GM21576 (cell line): Measurements from ENCODE around the gene IFITM1.
"Not testable (repeated sequence)": the region's sequence is repeated elsewhere in the genome, so short reads cannot be mapped to it uniquely, and the experiment has no call there.

Experiments
- ATAC-seq: cut with Tn5 transposase; IDR thresholded peaks from one replicate; pipeline ENCODE4 v1.9.1; 2021; ENCODE audit warnings: mild to moderate bottlenecking, moderate library complexity; ENCODE audit not compliant: unreplicated experiment

Gene IFITM1

GRCh38 chr11:340539-341512 lies 27.0 kb downstream of the IFITM1 start:
- ATAC-seq, result no peak

DNA sequence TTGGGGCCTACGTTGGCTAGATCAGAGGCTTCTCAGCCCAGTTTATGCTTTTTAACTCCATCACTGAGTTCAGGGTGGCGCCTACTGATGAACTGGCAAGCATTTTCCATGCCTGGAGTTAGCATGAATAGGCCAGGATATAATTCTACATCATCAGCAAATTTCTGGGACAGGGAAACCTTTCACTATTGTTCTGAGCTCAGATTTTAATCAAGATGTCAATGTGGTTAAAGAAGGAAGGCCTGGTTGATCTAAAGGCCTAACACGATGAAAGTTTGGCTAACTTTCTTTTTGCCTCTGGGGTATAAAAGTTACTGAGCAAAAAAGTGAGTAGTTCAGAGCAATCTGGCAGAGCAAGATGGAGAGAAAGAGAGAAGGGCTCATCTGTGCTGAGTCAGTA lies 28.5 kb downstream of the IFITM1 start:
- no peak for ATAC-seq

DNA sequence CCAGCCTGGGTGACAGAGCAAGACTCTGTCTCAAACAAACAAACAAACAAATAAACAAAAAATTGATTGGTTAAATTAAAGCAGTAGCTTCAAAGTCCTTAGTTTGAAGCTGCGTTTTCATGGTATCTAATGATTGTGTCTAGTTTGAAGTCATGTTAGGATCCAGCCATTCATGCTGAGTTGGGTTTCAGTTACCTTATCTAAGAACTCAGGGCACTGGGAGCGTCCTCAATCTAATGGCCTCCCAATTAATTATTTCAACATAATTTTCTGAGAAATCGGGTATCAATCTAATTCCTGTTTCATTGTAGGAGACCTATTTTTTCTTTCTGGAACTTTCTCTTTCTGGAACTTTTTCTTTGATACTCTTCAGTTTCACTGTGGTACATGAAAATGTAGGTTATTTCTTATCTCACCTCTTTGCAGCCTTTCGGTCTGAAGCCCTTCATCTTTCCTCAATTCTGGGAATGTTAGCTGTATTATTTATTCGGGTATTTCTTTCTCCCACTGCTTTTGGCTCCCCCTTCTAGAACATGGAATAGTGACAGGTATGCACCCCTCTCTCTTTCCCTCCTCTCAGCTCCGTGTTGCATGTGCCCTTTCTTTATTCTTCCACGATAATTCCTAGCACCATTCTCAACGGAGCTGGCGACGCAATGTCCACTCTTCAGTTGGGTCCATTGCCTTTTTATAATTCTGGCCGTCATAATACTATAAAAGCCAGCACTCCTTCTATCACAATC lies 31.2 kb downstream of the IFITM1 start:
- no peak for ATAC-seq

DNA sequence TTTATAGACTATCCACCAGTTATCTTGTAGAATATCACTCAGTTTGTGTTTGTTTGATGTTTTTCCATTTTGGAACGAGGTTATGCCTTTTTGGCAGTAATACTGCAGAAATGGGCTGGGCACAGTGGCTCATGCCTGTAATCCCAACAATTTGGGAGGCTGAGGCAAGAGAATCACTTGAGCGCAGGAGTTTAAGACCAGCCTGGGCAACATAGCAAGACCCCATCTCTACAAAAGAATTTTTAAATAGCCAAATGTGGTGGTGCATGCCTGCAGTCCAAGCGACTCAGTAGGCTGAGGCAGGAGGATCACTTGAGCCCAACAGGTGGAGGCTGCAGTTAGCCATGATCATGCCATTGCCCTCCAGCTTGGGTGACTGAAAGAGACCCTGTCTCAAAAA lies 32.7 kb downstream of the IFITM1 start:
- ATAC-seq, result no peak

DNA sequence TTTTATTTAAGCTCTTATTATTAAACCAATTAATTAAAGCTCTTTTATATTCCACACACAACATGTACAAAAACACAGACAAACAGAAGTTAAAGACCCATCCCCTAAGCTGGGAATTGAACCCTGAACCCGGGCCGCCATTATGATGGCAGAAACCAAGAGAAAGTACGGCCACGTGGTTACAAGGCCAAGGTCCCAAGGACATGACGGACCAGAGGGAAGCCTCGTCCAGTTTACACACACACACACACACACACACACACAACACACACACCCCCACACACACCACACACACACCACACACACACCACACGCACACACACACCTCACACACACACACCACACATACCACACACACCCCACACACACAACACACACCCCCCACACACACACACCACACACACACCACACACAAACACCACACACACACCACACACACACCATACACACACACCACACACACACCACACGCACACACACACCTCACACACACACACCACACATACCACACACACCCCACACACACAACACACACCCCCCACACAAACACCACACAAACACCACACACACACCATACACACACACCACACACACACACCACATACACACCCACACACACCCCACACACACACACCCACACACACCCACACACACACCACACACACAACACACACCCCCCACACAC lies 35.6 kb downstream of the IFITM1 start:
- not testable (repeated sequence) for ATAC-seq

GRCh38 chr11:350033-350722 lies 36.3 kb downstream of the IFITM1 start:
- ATAC-seq, result not testable (repeated sequence)

GRCh38 chr11:350723-351255 lies 36.9 kb downstream of the IFITM1 start:
- ATAC-seq, result no peak

DNA sequence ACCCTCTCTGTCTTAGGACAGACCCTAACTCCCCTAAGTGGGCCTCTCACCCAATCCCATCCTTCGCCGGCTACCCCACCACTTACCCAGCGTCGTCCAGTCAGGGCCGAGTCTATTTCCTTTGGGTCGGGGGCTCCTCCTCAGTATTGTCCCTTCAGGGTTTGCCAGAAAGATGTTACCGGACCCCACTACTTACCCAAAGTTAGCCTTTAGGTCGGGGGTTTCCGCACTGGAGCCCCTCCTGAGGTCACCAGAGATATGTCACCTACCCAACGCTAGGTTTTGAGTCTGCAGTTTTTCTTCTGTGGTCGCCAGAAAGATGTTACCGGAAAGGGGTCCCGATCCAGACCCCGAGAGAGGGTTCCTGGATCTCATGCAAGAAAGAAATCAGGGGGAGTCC lies 37.6 kb downstream of the IFITM1 start:
- no peak for ATAC-seq

DNA sequence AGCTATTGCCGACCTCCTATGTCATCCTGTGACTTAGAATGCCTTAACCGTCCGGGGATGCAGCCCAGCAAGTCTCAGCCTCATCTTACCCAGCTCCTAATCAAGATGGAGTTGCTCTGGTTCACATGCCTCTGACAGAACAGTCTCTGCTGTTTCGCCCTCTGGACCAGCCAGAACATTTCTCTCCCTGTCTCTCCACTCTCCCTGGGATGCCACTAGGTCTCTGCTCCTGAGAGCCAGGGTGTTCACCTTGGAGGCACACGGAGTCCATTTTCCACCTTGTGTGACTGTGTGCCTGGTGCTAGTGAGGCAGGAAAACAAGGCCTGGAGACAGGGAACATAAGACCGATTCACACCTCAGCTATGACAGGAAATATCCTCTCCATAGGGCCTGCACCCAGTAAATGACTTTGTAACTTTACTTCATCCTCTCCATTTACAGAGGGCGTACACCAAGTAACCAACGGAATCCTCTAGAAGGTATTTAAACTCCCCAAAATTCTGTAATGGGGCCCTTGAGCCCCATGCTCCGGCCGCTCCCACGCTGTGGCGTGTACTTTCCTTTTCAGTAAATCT lies 38.7 kb downstream of the IFITM1 start:
- ATAC-seq, result no peak

GRCh38 chr11:353179-353873 lies 39.5 kb downstream of the IFITM1 start:
- ATAC-seq, result no peak

DNA sequence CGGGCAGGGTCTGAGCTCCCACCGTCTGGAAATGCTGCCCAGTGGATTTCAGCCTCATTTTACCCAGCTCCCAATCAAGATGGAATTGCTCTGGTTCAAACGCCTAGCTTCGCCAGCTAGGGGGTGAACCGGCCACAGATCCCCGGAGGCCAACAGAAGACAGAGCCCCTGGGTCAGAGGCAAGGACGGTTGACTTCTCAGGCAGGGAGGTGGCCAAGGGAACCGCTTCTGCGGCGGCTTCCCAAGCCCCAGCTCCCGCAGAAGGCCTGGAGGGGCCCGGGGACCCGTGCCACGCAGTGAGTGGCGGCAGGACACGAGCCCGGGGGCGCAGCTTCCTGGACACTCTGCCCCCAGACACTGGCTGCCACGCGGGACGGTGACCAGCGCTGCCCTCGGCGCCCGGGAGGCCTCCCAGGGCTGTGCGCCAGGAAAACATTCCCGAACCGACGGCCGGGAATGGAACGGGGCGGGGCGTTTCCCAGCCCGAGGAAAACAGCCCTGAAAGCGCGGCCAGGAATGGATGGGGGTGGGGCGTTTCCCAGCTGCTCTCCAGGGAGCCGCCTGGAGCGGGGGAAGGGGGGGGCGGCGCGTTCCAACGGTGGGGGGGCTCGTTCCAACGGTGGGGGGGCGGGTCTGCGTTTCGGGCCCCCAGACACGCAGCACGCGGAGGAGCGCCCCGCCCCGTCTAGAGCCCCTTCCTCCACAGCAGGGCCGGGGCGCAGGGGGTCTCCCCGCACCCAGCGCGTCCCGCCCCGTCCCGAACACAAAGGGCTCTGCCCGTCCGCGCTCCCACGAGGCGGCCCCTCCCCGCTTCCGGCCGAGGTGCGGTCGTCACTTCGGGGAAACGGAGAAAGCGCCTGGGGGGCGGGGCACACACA lies 42.0 kb downstream of the IFITM1 start:
- ATAC-seq, result no peak

GRCh38 chr11:356610-357009 lies 42.8 kb downstream of the IFITM1 start:
- no peak for ATAC-seq

DNA sequence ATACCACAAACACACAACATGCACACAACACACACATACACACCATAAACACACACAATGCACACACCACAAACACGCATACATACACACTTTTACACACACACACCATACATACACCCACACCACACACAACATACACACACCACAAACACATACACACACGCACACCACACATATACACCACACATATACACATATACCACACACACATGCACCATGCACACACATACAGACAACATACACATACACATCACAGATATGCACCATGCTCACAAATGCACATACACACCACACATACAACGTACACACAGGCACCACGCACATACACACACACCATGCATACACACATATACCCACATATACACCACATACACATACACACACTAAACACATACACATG lies 43.7 kb downstream of the IFITM1 start:
- ATAC-seq, result no peak

DNA sequence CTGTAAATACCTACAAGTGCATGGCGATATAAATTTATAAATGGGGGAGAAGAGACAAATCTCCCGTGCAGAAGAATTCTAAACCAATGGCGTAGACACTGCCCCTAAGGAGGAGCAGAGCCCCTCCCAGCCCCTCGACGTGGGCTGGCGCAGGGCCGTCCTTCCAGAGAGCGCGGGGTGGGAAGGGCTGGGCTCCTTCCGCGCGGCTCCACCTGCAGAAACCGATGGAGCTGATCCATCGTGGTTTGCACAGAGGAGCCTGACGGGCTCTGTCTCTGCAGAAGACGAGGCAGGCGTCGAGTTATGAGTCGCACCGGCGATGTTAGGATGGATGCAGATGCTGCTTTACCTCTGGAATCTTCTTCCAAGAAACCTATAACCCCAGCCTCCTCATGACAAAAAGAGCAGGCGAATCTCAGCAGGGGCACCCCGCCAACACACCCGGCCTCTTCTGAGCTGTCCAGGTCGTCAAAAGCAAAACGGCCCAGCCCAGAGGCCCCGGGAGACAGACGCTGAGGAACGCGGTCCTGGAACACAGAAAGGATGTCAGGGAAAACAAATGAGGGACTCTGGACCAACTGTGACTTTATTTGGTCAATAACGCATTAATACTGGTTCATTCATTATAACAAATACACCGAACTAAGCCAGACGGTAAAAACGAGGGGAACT lies 44.4 kb downstream of the IFITM1 start:
- no peak for ATAC-seq

DNA sequence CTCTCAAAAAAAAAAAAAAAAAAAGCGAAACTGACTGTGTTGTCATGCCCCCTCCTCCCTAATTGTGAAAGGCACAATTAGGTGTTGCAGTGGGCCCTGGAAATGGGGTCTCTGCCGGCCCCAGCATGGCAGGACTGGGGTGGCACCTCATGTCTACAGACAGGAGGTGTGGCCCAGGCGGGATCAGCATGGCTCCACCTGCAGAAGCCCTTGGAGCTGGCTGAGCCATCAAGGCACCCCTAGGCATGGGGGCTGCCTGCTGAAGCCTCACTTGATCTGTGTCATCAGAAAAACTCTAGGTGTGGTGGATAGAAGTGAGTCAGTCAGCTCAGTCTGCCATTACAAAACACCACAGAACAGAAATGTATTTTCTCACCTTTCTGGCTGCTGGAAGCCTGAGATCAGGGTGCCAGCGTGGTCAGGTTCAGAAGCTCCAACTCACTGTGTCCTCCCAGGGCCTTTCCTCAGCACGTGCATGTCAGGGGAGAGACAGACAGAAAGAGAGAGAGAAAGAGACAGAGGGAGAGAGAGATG lies 45.4 kb downstream of the IFITM1 start:
- ATAC-seq, result no peak

DNA sequence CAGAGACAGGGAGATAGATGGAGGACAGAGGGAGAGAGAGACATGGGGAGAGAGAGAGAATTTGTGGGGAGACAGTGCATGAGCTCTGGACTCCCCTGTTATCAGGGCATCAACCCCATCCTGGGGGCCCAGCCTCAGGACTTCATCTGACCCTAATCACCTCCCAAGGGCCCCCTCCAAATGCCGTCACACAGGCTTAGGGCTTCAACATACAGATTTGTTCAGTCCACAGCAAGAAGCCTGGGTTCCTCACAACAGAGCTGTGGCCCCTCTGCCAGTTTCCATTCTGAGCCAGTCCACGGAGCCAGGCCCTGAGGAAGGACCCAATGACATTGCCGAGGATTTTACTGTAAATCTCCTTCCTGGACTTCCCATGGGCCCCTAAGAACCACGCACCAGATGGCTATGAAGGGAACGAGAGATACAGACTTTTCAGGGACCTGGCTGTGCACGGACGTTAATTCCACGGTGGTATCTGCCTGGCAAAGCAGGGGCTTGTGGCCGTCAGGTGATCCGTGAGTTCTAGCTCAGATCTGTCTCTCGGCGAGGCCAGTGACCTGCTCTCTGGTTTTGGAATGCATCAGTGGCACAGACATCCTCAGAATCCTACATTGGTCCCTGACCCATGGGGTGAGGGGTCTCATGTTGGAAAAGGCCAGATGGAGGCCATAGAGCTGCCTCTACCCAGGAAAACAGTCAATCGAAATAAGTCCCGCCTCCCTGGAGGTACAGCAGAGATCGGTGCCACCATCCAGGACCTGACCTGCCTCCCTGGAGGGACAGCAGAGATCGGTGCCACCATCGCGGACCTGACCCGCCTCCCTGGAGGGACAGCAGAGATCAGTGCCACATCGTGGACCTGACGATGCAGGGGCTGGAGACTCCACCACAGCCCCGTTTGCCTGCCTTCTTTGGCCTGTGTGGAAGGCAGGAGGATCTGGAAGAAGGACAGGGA lies 46.8 kb downstream of the IFITM1 start:
- no peak for ATAC-seq
